ENCODE results near the gene DNAJA3.

DNAJA3 gene

DNA sequence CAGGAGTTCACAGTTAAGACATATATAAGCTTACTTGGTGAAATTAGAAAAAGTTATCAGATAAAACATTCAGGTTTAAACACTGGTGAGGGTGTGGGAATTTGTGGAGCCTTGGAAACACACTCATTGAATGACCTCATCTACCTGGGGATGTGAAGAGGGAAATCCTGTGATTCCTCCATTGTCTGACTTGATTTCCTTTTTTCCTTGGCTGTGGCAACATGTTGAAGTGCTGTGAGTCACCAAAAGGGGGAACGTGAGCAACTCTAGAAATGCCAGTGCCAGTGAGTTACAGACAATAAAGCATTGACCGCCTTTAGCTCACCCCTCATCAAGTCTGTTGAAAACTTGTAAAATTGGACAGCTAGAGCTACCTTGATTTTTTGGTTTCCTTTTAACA lies 52.3 kb downstream of the DNAJA3 start:
- peak; percentile 33 for DNase-seq

DNA sequence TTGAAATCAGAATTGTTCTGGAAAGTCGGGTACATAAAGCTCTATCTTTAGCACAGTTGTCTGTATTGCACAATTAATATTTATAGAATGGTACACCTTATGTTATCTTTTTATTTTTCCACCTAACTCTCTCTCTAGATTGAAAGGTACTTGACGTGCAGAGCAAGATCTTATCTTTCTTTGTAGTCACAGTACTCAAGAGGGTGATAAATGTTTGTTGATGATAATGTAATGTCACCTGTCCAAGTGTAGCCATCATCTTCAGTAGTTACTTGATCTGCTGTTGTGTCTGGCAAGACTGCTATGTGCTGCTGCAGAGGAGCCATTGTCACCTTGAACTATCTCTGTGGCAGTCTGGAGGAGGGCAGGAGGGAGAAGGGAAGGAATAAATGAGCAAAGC lies 55.9 kb downstream of the DNAJA3 start:
- no peak for DNase-seq

DNA sequence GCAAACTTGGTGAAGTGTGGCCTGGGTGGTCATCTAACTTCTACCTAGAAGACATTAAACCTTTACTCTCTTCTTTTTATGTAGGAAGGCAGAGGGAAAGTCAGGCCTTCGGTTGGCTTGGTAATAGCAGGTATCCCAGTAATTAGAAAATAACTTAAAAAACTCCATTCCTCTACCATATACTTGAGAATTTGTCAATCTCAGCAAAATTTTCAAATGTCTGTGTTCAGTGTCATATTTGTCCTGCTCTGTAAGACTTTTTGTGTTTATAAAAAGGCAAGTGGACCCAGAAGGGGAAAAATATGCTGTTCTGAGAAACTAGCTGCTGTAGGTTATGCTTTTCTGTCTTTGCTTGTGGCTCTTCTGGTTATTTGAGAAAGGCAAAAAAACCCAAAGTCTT lies 56.3 kb downstream of the DNAJA3 start:
- no peak for DNase-seq

DNA sequence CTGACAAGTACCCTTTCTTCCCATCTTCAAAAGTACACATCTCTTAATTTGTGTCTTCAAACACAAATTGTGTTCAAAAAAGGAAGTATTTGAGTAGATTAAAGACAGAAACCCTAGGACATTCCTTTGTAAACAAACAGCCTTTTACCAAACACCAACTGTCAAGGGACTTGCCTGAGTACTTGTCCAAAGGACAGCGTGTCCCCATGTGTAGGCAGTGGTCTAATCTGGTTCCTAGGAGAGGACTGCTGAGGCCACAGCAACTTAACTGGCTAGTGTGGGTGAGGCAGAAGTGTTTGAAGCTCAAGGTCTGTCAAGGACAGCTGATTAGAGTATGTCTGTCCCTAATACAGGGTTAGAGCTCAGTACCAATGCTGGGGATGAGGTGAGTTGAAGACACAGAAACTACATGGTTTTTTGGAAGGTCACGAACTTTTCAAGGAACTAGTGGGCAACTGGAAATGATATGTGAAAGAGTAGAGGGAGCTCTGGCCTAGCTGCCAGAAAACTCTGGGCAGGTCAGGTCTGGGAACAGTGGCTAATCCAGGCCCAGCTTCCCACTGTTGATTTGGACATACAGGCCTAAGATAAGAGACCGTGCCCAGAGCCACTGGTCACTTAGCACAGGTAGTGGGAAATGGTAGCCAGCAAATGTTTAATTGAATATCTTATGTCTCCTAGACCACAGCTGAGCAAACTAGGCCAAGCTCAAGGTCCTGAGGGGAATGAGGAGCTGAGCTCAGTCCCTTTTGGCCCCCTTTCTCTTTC lies 60.6 kb downstream of the DNAJA3 start:
- DNase-seq: no peak

DNA sequence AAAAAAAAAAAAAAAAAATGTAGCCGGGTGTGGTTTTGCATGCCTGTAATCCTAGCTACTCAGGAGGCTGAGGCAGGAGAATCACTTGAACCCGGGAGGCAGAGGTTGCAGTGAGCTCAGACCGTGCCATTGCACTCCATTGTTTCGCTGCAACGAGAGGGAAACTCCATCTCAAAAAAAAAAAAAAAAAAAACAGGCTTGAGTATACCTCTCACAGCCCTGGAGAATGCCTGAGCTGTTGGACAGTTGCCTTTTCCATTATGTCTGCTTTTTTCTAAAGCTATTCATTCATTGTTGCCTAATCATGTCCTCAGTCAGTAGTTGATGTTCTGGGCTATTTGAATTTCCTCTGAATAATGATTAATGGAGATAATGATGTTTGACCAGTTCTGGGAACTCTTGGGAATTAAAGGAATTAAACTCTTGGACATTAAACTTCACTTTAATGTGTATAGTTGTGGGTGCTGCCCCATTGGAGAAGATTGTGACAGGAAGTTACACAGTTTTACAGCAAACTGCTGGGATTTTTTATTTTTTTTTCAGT lies 62.4 kb downstream of the DNAJA3 start:
- peak; percentile 87 for DNase-seq

DNA sequence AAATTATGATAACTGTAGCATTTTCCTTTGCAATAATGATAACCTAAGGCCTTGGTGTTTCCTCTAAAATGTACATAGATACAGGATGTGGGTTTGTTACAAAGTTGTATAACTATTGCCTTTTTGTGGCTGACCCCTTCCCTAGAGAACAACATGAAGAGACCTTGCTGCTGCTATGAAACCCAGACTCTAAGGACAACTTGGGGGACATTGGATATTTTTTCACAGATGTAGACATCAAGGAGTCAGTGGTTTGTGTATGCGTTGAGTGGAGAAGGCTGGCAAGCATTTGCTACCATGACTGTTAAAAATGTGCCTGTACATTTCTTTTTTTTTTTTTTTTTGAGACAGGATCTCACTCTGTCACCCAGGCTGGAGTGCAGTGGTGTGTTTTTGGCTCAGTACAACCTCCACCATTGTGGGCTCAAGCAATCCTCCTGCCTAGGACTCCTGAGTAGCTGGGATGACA lies 62.9 kb downstream of the DNAJA3 start:
- no peak for DNase-seq

DNA sequence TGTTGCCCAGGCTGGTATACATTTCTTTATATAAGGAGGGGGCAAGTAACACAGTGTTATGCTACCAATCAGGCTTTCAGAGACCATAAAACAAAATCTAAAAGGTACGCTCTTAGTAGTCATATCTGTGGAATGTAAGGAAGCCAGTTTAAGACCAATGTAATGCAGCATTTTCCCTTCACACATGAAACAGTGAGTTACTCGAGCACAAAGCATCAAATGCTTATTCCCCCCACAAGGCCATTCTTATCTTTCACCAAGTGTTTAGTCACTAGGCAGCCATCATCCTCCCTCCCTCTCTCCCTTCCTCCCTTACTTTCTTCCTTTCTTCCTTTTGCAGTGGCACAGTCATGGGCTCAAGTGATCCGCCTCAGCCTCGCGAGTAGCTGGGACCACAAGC lies 63.4 kb downstream of the DNAJA3 start:
- peak; percentile 91 for DNase-seq

DNA sequence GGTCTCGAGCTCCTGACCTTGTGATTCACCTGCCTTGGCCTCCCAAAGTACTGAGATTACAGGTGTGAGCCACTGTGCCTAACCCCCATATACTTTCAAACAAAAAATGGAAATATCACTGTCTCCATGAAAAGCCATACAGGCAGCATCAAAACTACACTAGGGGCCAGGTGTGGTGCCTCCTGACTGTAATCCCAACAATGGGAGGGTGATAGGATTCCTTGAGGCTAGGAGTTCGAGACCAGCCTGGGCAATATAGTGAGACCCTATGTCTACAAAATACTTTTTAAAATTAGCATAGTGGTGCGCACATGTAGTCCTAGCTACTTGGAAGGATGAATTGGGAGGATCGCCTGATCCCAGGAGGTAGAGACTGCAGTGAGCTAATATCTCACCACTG lies 66.2 kb downstream of the DNAJA3 start:
- DNase-seq: no peak

DNA sequence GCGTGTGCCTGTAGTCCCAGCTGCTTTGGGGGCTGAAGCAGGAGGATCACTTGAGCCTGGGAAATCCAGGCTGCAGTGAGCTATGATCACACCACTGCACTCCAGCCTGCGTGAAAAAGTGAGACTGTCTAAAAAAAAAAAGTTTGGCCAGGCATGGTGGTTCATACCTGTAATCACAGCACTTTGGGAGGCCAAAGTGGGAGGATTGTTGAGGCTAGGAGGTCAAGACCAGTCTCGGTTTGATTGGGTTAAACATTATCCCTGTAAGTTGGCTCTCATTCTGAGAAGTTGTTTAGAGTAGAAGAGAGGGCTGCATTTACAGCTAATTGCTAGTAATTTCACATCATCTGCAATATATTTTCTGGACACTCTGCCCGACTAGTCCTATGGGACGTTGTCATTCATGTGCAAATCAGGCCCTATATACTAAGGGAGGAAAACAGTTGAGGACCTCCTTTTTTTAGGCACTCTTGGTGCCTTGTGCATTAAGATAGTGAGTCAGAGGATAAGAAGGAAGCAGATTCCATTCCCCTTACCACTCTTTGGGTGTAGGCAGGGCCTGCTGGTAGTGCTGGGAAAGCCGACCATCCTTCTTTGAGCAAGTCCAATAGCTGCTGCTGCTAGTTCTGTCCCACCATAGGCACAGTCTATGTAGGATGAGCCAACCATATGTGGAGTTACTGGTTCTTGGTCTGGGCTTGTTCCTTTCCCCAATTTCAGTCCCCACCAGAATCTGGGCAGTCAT lies 69.2 kb downstream of the DNAJA3 start:
- peak; percentile 82 for DNase-seq

DNA sequence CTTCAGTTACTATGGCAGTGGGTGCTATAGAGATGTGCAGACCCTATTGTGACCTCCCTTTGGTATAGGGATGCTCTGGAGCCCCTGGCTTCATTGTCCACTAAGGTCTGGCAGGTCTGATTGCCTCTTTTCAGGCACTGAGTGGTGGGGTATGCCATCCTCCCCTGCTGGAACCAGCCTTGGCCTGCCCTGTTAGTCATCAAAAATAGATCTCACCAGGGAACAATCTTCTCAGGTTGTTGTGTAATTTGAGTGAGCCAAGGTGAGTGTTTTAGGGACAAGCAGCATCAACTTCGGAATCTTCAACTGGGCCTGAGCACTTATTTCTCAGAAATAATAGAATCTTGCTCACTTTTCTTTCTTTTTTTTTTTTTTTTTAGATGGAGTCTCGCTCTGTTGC lies 70.1 kb downstream of the DNAJA3 start:
- DNase-seq: no peak

DNA sequence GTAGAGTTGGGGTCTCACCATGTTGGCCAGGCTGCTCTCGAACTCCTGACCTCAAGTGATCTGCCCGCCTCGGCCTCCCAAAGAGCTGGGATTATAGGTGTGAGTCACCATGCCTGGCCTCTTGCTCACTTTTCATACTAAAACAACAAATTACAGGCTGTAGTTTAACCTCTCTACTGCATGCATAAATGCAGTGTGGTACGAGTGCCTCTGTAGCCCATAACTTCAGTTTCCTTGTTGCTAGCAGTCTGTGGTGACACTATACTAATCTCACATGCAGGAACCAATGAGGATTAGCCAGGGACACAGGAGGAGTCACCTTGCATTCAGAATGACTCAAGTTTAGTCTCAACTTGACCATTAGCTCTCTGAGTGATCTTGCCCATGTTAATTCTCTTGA lies 70.6 kb downstream of the DNAJA3 start:
- DNase-seq: peak; percentile 48

DNA sequence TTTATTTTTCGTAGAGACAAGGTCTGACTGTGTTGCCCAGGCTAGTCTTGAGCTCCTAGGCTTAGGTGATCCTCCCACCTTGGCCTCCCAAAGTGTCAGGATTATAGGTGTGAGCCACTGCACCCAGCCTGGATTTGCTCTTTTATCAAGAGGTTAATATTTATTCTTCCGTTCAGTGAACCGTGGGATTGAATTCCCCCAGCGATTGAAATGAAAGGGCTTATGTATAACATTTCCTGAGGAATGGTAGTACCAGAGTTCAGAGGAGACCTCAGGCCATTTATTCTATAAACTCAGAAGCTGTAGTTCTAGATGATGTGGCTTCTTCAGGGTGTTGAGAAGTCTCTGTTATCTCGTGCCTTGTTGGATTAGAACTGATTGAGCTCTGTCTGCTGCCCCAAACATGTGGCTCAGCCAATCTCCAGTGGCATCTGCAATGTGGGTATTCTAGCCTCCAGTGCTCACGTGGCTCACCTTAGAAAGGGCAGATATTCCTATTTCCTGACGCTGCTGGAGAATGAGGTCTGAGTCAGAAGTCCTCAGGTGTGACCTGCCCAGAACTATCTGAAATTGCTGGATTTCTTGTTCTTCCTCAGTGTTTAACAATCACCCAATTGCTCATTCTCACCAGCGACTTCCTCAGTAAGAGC lies 73.0 kb downstream of the DNAJA3 start:
- no peak for DNase-seq

DNA sequence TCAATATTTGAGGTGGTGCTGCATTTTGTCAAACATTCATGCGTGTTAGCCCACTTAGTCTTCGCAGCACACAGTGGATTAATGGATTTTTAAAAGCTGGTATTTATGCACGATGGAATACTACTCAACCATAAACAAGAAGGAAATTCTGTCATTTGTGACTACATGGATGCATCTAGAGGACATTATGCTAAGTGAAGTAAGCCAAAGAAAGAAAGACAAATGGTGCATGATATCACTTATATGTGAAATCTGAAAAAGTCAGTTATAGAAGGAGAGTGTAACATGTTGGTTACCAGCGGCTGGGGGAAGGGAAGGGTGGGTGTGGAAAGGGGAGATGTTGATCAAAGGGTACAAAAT lies 73.5 kb downstream of the DNAJA3 start:
- no peak for DNase-seq

DNA sequence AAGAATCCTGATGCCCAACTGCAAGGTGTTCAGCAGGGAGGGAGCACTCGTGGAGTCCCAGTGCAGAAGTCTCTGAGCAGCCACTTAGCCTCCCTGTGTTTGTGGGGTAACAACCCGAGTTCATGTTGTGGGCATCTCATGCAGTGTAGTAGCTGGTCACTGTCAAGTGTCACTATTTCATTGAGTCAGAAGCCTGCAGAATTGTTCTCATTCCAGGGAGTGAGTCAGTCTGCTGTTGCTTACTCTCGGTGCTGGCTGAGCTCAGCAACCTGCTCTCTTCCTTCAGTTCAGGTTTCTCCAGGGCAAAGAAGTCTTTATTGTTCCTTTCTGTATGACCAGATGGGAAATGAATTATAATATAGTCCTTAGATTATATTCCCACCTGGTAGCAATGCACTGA lies 74.6 kb downstream of the DNAJA3 start:
- DNase-seq: peak; percentile 76

DNA sequence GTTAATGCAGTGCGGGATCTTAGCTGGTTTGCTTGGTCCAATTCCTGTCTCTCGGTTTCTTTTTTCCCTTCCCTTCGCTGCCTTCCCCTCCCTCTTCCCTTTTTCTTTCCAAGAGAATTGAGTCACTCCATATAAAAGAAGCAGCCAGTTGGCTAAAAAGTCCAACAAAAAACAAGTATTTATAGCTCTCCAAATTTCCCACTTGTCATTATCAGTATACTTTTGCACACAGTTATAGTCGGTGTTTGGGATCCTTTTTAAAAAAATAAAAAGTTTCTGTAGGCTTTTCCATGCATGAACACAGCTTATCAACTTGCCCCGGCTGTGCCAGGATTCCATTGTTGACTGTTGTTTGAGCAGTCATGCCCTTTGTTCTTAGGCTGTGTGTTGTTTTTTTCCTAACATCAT lies 75.4 kb downstream of the DNAJA3 start:
- no peak for DNase-seq

DNA sequence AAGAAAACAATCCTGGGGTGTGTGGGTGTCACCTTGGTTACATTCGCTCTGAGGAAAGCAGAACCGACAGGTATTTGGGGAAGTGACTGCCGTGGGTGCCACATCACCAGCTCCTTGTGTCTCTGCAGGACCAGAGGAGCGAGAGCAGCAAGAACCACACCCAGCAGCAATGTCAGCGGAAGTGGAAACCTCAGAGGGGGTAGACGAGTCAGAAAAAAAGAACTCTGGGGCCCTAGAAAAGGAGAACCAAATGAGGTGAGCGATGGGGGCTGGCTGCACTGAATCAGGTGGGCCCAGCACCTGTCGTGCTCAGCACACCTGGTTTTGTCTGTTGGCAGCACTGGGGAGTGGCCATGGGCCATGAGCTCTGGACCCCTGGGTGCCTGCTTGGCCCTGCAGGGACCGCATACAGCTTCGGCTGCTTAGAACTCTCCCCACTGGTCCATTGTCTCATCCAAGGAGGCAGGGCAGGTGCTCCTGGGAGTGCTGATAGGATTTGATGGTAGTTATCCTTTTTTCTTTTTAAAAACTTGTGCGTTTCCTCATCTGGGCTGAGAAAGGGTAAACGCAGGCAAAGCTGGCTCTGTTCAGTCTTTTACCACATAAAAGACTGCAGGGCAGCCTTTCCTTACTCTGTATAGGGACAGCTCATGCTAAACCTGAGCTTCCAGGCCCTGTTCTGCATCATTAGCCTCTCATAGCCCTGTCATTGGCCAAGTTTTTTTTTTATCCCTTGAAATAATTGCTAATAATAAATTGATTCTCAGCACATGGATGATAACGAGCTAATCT lies 79.9 kb downstream of the DNAJA3 start:
- DNase-seq: no peak
